Measurements from ENCODE around the gene TEX19. TPM values are rescaled to one million over a fixed set of nuclear protein-coding genes. Genes with fewer than 3 reads are reported as not detected.

Gene TEX19
- total and polyA plus RNA-seq, 2 of the 4 experiments (the other 2 are of a cell fraction) = under 0.01 to 0.03 TPM

GRCh38 chr17:82387705-82388106 is 28.7 kb downstream of the TEX19 start:
- Histone ChIP-seq H3K4ac (ENCODE audit: low read depth, low read length) (no peak overlapping the region), H3K4me2 (ENCODE audit: low read depth, low read length) (no peak overlapping the region), H3K14ac (replicated peaks; ENCODE audit: low read depth, low read length) (no peak overlapping the region), H3K9ac (ENCODE audit: low read depth, low read length) (no peak overlapping the region), H4K91ac (ENCODE audit: insufficient read depth, low read depth, low read length) (no peak overlapping the region), H3K4me1 (ENCODE audit: control insufficient read depth, insufficient read depth, low read length) (peaks cover 2% of the 10 kb centered on the region), H3K79me1 (ENCODE audit: low read depth in 1 of 2, low read length in 2 of 2) (no peaks in the 10 kb centered on the region), H4K5ac (ENCODE audit: low read depth, low read length) (no peak overlapping the region), H4K20me1 (ENCODE audit: insufficient read depth, low read length) (no peaks in the 10 kb centered on the region), H2BK120ac (ENCODE audit: low read depth, low read length) (no peak overlapping the region), H3K9me1 (ENCODE audit: insufficient read depth, low read length) (no peaks in the 10 kb centered on the region), H2AK5ac (ENCODE audit: low read depth, low read length) (no peak overlapping the region), H2BK20ac (ENCODE audit: low read depth, low read length) (no peak overlapping the region), H3K18ac (ENCODE audit: low read depth, low read length) (no peak overlapping the region), H4K8ac (ENCODE audit: low read depth in 2 of 2, low read length in 2 of 2) (no peak overlapping the region), H3K4me3 (ENCODE audit: insufficient read depth, low read depth, low read length) (no peak overlapping the region), H2BK15ac (ENCODE audit: low read depth, low read length) (no peak overlapping the region), H2AFZ (replicated peaks; ENCODE audit: low read length, poor library complexity) (no peak overlapping the region), H2BK5ac (ENCODE audit: low read depth, low read length, poor library complexity, severe bottlenecking) (no peak overlapping the region), H3K9me3 (ENCODE audit: control insufficient read depth, insufficient read depth, low read length) (no peaks in the 10 kb centered on the region), H2AK9ac (replicated peaks; ENCODE audit: low read depth, low read length, poor library complexity) (no peak overlapping the region), H3K27ac (ENCODE audit: insufficient read depth, low read length) (no peak overlapping the region), H3K23ac (ENCODE audit: low read depth, low read length) (no peak overlapping the region), H3K27me3 (ENCODE audit: control insufficient read depth, insufficient read depth, low read length) (peaks cover 31% of the 10 kb centered on the region), H3K56ac (ENCODE audit: extremely low read depth, insufficient read depth, low read length) (no peak overlapping the region), H3K36me3 (ENCODE audit: control insufficient read depth, insufficient read depth, low read length) (peaks cover 8% of the 10 kb centered on the region; the same call in 1 of the 2 replicates)
- DNase-seq (no peak), ATAC-seq (ENCODE audit: low read depth) (no peak)
- BruUV-seq (replicated peaks) = no TSS peak
- dilution Hi-C loops (cut with HindIII; ENCODE audit: low sequenced_read_pairs, unreplicated experiment) (no loop called here), in situ Hi-C loops (cut with MboI; ENCODE audit: low sequenced_read_pairs) (no loop called here), intact Hi-C loops (cut with micrococcal nuclease) (no loop called here)
- WGBS, 2 experiments (ENCODE audit: extremely low coverage in 2 of 2, insufficient read length in 1 of 2) = 69% methylated on average over 3 of the region's 3 CpGs; no CpG with 5 or more reads in 1 of the 2 experiments
- POLR2A ChIA-PET (ENCODE audit: unreplicated experiment) = no interaction called here
- CTCF ChIA-PET = no interaction called here
- no peak for TF ChIP-seq CHD1 (IDR thresholded peaks at IDR 0.05; ENCODE audit: low read depth, low read length)
- no peak for TF ChIP-seq MXI1 (IDR thresholded peaks at IDR 0.05; ENCODE audit: borderline replicate concordance, low read depth, low read length)
- no peak for TF ChIP-seq MAFK (IDR thresholded peaks at IDR 0.05; ENCODE audit: low read depth, low read length)
- TF ChIP-seq RCOR1 (IDR thresholded peaks at IDR 0.05; ENCODE audit: insufficient replicate concordance, low read length) = no peak
- TF ChIP-seq SMC3 (IDR thresholded peaks at IDR 0.05; ENCODE audit: low read depth, low read length) = no peak
- TF ChIP-seq POLR2A (IDR thresholded peaks at IDR 0.05; ENCODE audit: low read depth, low read length) = no peak
- no peak for TF ChIP-seq MAZ (IDR thresholded peaks at IDR 0.05; ENCODE audit: borderline replicate concordance, low read depth, low read length)
- TF ChIP-seq RFX5 (IDR thresholded peaks at IDR 0.05; ENCODE audit: low read depth, low read length) = no peak
- TF ChIP-seq, protein P1, sequence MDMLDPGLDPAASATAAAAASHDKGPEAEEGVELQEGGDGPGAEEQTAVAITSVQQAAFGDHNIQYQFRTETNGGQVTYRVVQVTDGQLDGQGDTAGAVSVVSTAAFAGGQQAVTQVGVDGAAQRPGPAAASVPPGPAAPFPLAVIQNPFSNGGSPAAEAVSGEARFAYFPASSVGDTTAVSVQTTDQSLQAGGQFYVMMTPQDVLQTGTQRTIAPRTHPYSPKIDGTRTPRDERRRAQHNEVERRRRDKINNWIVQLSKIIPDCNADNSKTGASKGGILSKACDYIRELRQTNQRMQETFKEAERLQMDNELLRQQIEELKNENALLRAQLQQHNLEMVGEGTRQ (IDR thresholded peaks at IDR 0.05; ENCODE audit: low read depth, low read length) = no peak
- no peak for TF ChIP-seq CTCF (conservative IDR thresholded peaks at IDR 0.05; ENCODE audit: low read depth, low read length)
- TF ChIP-seq FOS (IDR thresholded peaks at IDR 0.05; ENCODE audit: low read depth, low read length) = no peak
- no peak for TF ChIP-seq BHLHE40 (IDR thresholded peaks at IDR 0.05; ENCODE audit: low read depth, low read length)
- no peak for TF ChIP-seq CEBPB (IDR thresholded peaks at IDR 0.05; ENCODE audit: low read depth, low read length)
- TF ChIP-seq NFE2L2 (IDR thresholded peaks at IDR 0.05; ENCODE audit: low read depth, low read length) = no peak
- TF ChIP-seq RAD21 (IDR thresholded peaks at IDR 0.05; ENCODE audit: low read length) = no peak
- TF ChIP-seq, protein P2, sequence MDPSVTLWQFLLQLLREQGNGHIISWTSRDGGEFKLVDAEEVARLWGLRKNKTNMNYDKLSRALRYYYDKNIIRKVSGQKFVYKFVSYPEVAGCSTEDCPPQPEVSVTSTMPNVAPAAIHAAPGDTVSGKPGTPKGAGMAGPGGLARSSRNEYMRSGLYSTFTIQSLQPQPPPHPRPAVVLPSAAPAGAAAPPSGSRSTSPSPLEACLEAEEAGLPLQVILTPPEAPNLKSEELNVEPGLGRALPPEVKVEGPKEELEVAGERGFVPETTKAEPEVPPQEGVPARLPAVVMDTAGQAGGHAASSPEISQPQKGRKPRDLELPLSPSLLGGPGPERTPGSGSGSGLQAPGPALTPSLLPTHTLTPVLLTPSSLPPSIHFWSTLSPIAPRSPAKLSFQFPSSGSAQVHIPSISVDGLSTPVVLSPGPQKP (IDR thresholded peaks at IDR 0.05; ENCODE audit: borderline replicate concordance, low read depth, low read length) = no peak

Measured in IMR-90 (cell line).